Upper lobe of left lung (tissue), 6 donors: ENCODE measurements around the gene LIX1. TPM values are rescaled to one million over a fixed set of nuclear protein-coding genes. Genes with fewer than 3 reads are reported as not detected.
"Not testable (repeated sequence)": the region's sequence is repeated elsewhere in the genome, so short reads cannot be mapped to it uniquely, and the experiment has no call there.

Experiments used
- ATAC-seq, 2 donors: fragments of 200-7000 bp; cut with Tn5 transposase; one replicate each; pipeline ENCODE4 v1.9.1; 2022; ENCODE audit warnings: mild to moderate bottlenecking in 2 of 2, moderate library complexity in 2 of 2; ENCODE audit not compliant: low FRiP score in 2 of 2
- DNase-seq, 2 donors: peaks; one replicate each; pipeline ENCODE4 v3.0.0-alpha.2; 2019 to 2020
- H3K27ac ChIP-seq, 4 donors: fragments of 200-600 bp; sonication (generic); one replicate each; pipeline ENCODE4 v1.5.1; 2016 to 2019
- H3K27me3 ChIP-seq, 4 donors: fragments of 200-600 bp; sonication (generic); one replicate each; pipeline ENCODE4 v1.5.1; 2017 to 2019
- H3K36me3 ChIP-seq, 4 donors: fragments of 200-600 bp; sonication (generic); one replicate each; pipeline ENCODE4 v1.5.1; 2016 to 2019
- H3K4me1 ChIP-seq, 4 donors: fragments of 200-600 bp; sonication (generic); one replicate each; pipeline ENCODE4 v1.5.1; 2018 to 2019
- H3K4me3 ChIP-seq, 4 donors: fragments of 200-600 bp; sonication (generic); one replicate each; pipeline ENCODE4 v1.5.1; 2017 to 2019; ENCODE audit warnings: mild to moderate bottlenecking in 2 of 4, moderate library complexity in 1 of 4
- H3K9me3 ChIP-seq, 4 donors: fragments of 200-600 bp; sonication (generic); one replicate each; pipeline ENCODE4 v1.5.1; 2018 to 2019
- CTCF ChIP-seq, 6 experiments: fragments of 450-650 bp in 4 of 6; fragments of 200-600 bp in 2 of 6; sonication (generic) in 2 of 6; IDR thresholded peaks; one replicate each; pipeline ENCODE4 v1.5.1; 2016 to 2019; ENCODE audit warnings: antibody characterized with exemption in 6 of 6
- EP300 ChIP-seq, 4 donors: sonication (generic); formaldehyde crosslinking; IDR thresholded peaks; one replicate each; pipeline ENCODE4 v1.5.1; 2017; ENCODE audit warnings: antibody characterized with exemption in 4 of 4, control low read depth in 2 of 4
- POLR2A ChIP-seq, 4 donors: fragments of 450-650 bp; IDR thresholded peaks; one replicate each; pipeline ENCODE4 v1.5.1; 2016 to 2017; ENCODE audit warnings: antibody characterized with exemption in 4 of 4, mild to moderate bottlenecking in 2 of 4
- POLR2AphosphoS5 ChIP-seq, 2 donors: sonication (generic); formaldehyde crosslinking; IDR thresholded peaks; one replicate each; pipeline ENCODE4 v1.5.1; 2017; ENCODE audit warnings: antibody characterized with exemption in 2 of 2
- WGBS, 2 donors: methylation state at CpG; one replicate each; pipeline ENCODE4 v1.1.5; 2017 to 2018; 5-methylcytosine and 5-hydroxymethylcytosine counted together
- total RNA-seq, 6 donors: library from RNA; depleted of rRNA in 4 of 6; stranded (reverse); fragments of >200 nt in 4 of 6; gene quantifications; one replicate each; pipeline versions ENCODE4 v1.1.0 to v1.2.1, GENCODE V29; 2016 to 2021
- donor health status: DM: no; HTN: no; CAD: no; lungs with moderate emphysema.
- donor health status: DM: no; HTN: yes; CAD: no; lungs with severe emphysema.

The LIX1 gene
- total RNA-seq, 6 donors from 2014 or later, result 0.54 TPM; not detected in 5

DNA sequence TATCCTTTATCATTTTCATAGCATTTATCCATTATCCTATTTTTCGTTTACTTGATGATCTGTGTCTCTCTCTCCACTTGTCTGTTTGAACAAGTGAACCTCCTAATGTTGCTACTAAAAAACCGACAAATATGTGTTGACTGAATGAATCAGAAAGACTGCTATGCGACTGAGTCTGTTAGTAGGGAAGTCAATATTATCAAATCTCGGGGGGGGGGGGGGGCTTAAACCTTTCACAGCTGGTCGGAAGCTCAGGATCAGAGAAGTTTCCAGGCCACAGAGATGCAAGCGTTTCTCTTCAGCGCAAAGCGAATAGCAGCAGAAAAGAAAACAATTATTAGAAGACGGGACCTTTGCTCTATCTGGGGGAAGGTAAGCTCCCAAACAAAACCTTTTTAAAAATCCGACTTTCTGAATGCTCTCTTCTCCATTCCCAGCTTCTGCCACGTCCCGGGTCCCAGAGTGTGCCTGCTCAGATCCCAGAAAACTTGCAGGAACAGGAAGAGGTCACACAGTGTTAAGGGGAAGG is 40.2 kb upstream of the LIX1 start:
- no peak for TF ChIP-seq POLR2AphosphoS5 (IDR thresholded peaks at IDR 0.05)
- no peak for TF ChIP-seq EP300 (IDR thresholded peaks at IDR 0.05)
- H3K4me1 ChIP-seq, result peaks cover 14 to 30% (median 21%) of the 10 kb centered on the region in 4 donors
- 1% methylated on average over 12 of the region's 12 CpGs for WGBS, 2 donors

DNA sequence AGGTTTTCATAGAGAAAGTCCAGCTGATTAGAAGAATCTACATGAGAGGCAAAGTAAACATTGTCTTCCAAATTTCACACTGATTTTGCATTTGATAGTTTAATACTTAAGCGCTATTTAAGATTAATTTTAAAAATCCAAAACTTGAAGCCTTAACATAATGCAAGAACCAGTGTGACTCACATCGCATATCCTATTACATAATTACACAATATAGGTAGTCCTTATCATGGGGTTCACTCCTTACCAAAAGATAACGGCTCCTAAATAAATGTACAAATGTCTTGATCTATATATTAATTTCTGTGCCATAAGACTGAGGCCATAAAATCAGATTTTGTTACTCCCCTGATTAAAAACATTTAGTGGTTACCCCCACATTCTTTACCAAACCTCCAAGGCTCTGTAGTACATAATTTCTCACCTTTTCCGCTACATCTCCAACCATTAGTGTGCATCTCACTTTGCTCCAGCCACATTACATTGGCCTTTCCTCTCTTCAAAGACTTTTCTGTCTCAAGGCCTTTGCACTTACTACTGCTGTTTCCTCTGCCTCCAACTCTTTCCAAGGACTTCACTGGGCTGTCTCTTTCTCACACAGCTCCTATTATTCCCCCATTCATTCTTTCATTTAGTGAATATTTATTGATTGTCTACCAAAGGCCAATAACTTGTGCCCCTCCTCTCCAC is 39.6 kb upstream of the LIX1 start:
- Histone ChIP-seq H3K36me3 (peaks cover 7 to 30% (median 13%) of the 10 kb centered on the region in 4 donors), H3K4me3 (peak overlapping the region; percentile 64 to 87 (median 78)), H3K27me3 (no peaks in the 10 kb centered on the region), H3K4me1 (peaks cover 14 to 30% (median 21%) of the 10 kb centered on the region in 4 donors), H3K27ac (peak overlapping the region in 1 of 4 donors; percentile 87), H3K9me3 (no peaks in the 10 kb centered on the region)
- TF ChIP-seq CTCF (IDR thresholded peaks at IDR 0.05), result no peak
- TF ChIP-seq POLR2A (IDR thresholded peaks at IDR 0.05), result no peak
- TF ChIP-seq POLR2AphosphoS5 (IDR thresholded peaks at IDR 0.05), result no peak
- TF ChIP-seq EP300 (IDR thresholded peaks at IDR 0.05), result no peak
- DNase-seq, result no peak
- ATAC-seq, result no peak
- WGBS, 2 donors, result 72 to 82% methylated on average over 4 of the region's 4 CpGs

More for the DNA sequence above, 40.2 kb upstream of the LIX1 start:
- ATAC-seq (no peak), DNase-seq (no peak)
- Histone ChIP-seq H3K27ac (peak overlapping the region; percentile 86 to 94 (median 88)), H3K27me3 (no peaks in the 10 kb centered on the region), H3K36me3 (peaks cover 7 to 23% (median 9%) of the 10 kb centered on the region in 4 donors), H3K4me3 (peak overlapping the region; percentile 64 to 87 (median 78)), H3K9me3 (no peaks in the 10 kb centered on the region)

GRCh38 chr5:97179457-97179856 is 37.0 kb upstream of the LIX1 start:
- not testable (repeated sequence) for H3K27ac ChIP-seq, DNase-seq, H3K4me3 ChIP-seq, ATAC-seq, H3K9me3 ChIP-seq, H3K27me3 ChIP-seq
- Histone ChIP-seq H3K36me3 (peaks cover 16 to 55% (median 33%) of the 10 kb centered on the region in 4 donors), H3K4me1 (peaks cover 14 to 30% (median 21%) of the 10 kb centered on the region in 4 donors)
- 76 to 99% methylated on average over 3 of the region's 3 CpGs for WGBS, 2 donors

- ATAC-seq, result no peak
- peaks cover 8 to 98% (median 51%) of the 10 kb centered on the region in 4 donors for H3K36me3 ChIP-seq
These were observed 29.8 kb upstream of the LIX1 start for GRCh38 chr5:97172227-97172626.

GRCh38 chr5:97171703-97172102 is 29.3 kb upstream of the LIX1 start:
- peaks cover 0 to 4% (median 0%) of the 10 kb centered on the region in 4 donors for H3K4me1 ChIP-seq
- no peak overlapping the region for H3K4me3 ChIP-seq
- DNase-seq (no peak), ATAC-seq (no peak)
- H3K27ac ChIP-seq, result no peak overlapping the region
- H3K9me3 ChIP-seq, result no peaks in the 10 kb centered on the region
- H3K36me3 ChIP-seq, result peaks cover 12 to 98% (median 50%) of the 10 kb centered on the region in 4 donors
- no peaks in the 10 kb centered on the region for H3K27me3 ChIP-seq
- 81 to 87% methylated on average over 3 of the region's 3 CpGs for WGBS, 2 donors
- TF ChIP-seq POLR2A (IDR thresholded peaks at IDR 0.05) (no peak), EP300 (IDR thresholded peaks at IDR 0.05) (no peak), POLR2AphosphoS5 (IDR thresholded peaks at IDR 0.05) (no peak), CTCF (IDR thresholded peaks at IDR 0.05) (no peak)

More at GRCh38 chr5:97172227-97172626, 29.8 kb upstream of the LIX1 start:
- no peak for DNase-seq
- TF ChIP-seq POLR2A (IDR thresholded peaks at IDR 0.05) (no peak), CTCF (IDR thresholded peaks at IDR 0.05) (no peak), POLR2AphosphoS5 (IDR thresholded peaks at IDR 0.05) (no peak), EP300 (IDR thresholded peaks at IDR 0.05) (no peak)
- no peak overlapping the region for H3K27ac ChIP-seq
- peaks cover 0 to 4% (median 0%) of the 10 kb centered on the region in 4 donors for H3K4me1 ChIP-seq
- H3K9me3 ChIP-seq, result no peaks in the 10 kb centered on the region
- H3K27me3 ChIP-seq, result no peaks in the 10 kb centered on the region
- no peak overlapping the region for H3K4me3 ChIP-seq
